ENCODE data around the gene C1orf116.
A peak's percentile ranks its signal among the peaks of the same experiment; 100 is the strongest.

Gene C1orf116

DNA sequence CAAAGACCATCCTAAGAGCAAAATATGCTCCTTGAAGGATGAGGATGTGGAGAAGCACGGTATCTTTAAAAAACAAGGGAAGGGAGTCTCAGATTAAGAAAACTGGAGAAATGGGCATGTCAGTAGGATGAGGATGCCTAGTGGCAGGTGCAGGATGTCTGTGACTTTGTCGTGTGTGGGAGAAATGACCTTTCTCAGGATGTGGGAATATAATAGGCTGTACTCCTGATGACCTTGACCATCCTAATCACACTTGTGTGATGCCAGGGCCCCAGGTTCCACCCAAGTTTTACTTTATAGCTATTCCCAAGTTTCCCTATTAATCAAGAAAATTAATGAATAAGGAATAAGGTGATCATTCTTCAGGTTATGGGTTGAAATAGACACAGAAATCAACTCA is 12.9 kb downstream of the C1orf116 start:
- H3K27ac ChIP-seq = peak overlapping the region; percentile 100
- TF ChIP-seq, protein P1, sequence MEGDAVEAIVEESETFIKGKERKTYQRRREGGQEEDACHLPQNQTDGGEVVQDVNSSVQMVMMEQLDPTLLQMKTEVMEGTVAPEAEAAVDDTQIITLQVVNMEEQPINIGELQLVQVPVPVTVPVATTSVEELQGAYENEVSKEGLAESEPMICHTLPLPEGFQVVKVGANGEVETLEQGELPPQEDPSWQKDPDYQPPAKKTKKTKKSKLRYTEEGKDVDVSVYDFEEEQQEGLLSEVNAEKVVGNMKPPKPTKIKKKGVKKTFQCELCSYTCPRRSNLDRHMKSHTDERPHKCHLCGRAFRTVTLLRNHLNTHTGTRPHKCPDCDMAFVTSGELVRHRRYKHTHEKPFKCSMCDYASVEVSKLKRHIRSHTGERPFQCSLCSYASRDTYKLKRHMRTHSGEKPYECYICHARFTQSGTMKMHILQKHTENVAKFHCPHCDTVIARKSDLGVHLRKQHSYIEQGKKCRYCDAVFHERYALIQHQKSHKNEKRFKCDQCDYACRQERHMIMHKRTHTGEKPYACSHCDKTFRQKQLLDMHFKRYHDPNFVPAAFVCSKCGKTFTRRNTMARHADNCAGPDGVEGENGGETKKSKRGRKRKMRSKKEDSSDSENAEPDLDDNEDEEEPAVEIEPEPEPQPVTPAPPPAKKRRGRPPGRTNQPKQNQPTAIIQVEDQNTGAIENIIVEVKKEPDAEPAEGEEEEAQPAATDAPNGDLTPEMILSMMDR (IDR thresholded peaks at IDR 0.05) = no peak
- TF ChIP-seq ZFX (IDR thresholded peaks at IDR 0.05; ENCODE audit: borderline replicate concordance) = no peak

DNA sequence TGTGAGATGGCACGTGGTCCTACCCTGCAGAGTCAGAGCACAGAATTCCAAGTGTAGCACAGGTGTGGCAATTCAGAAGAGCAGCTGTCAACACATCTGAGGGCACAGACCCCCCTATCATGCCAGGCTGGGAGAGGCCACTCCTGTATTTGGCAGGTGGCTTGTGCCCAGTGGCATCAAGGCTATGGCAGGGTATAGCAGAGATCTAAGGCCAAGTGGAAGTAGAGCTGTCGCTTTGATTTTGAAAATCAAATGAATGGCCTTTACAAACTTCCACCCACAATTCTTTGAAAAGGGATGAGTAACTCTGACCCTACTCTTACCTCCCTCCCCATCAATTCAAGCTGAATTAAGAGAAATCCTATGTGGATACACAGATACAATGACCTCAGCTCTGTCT is 13.4 kb downstream of the C1orf116 start:
- no peak for TF ChIP-seq ZFX (IDR thresholded peaks at IDR 0.05; ENCODE audit: borderline replicate concordance)
- TF ChIP-seq, protein P1 (IDR thresholded peaks at IDR 0.05) = no peak
- H3K27ac ChIP-seq = peak overlapping the region; percentile 100

DNA sequence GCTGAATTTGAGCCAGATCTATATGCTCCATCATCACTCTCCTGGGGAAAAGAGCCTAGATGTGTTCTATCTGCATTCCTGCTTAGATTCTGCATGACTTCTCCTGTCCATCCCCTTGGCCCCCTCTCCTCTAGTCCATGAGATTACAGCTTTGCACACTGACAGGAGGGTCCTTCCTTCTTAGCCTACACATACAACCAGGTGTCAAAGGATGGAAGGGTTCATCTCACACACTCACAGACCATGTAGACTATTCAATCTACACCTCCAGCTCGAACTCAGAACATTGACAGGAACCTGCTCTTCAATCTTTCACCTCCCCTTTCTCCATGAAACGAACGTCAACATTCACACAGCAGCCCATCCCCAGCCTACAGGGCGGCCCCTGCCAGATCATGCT is 13.8 kb downstream of the C1orf116 start:
- peak overlapping the region; percentile 100 for H3K27ac ChIP-seq
- TF ChIP-seq ZFX (IDR thresholded peaks at IDR 0.05; ENCODE audit: borderline replicate concordance) = no peak

DNA sequence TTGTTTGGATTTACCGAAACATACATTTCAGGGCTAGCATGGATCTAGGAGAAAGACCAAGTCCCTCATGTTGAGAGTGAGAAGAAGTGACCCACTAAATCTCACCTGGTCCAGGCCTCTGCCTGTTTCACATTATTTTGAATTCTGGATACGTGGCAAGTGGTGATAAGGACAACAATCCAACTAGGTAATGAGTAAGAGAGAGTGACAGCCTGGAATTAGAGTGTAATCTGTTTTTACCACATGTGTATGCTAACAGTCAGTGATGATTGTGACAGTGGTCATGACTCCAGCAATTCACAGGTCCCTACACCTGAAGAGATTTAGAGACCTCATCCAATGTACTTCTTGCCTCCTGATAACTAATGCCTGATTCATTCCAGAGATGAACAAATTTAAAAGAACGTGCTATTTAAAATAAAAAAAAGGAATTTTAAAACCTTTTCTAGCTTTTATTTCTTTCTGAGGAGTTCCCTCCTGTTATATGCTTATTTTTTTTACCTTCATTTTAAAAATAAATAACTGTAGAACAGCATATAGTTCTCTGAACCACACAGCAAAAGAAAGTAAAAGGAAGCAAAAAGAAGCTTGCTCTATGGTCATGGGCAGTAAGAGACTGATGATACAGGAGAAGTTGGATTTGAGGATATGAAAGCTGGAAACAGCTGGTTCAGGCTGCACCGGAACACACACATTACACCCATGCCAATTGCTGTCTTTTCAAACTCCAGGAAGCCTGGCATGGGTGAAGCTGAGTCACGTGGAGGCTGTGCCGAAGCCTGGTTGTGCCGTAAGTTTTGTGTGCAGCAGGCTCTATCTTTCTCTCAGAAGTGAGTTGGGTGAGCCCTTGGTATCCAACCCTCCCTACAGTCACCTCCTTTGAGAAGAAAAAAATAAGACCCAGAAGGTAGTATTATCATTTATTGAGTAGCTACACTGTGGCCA is 14.7 kb downstream of the C1orf116 start:
- H3K27ac ChIP-seq = peak overlapping the region; percentile 100
- TF ChIP-seq, protein P1 (IDR thresholded peaks at IDR 0.05) = no peak
- TF ChIP-seq ZFX (IDR thresholded peaks at IDR 0.05; ENCODE audit: borderline replicate concordance) = no peak

DNA sequence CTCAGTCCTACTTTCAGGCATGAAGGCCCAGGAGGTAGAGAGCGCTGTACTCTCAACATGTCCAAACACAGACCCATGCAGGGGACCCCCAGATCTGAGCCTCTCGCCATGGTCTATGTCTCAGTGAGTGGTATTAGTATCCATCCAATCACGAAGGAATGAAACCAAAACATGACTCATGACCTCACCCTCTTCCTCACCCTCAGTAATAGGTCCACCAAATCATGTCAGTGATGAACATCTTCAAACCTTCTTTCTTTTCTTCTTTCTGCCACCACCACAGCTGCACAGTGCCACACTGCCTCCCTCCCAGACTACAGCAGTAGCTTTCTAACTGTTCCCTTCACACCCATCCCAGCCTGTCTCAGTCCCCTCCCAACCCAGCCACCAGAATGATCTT is 16.8 kb downstream of the C1orf116 start:
- H3K27ac ChIP-seq = peak overlapping the region; percentile 100; the same call in 1 of the 2 replicates

DNA sequence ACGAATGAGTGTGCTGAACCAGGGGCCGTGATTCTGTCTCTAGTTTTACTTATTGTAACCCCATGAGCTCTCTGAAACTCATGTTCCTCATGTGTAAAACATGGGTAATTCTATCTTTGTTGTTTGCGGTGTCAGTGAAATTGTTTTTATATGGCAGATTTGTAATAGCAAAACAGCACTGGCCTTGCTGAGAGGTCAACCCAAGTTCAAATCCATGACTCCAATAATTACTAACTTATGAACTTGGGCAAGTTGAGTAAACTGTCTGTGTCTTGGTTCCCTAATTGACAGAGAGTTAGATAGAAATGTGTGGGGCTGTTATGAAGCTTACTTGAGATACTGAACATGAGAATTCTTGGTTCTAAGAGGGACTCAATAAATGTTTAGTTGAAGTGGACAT is 17.8 kb downstream of the C1orf116 start:
- TF ChIP-seq, protein P1 (IDR thresholded peaks at IDR 0.05) = no peak
- no peak for TF ChIP-seq ZFX (IDR thresholded peaks at IDR 0.05; ENCODE audit: borderline replicate concordance)

More for the DNA sequence above, 16.8 kb downstream of the C1orf116 start:
- TF ChIP-seq ZFX (IDR thresholded peaks at IDR 0.05; ENCODE audit: borderline replicate concordance) = no peak
- TF ChIP-seq, protein P1 (IDR thresholded peaks at IDR 0.05) = no peak

DNA sequence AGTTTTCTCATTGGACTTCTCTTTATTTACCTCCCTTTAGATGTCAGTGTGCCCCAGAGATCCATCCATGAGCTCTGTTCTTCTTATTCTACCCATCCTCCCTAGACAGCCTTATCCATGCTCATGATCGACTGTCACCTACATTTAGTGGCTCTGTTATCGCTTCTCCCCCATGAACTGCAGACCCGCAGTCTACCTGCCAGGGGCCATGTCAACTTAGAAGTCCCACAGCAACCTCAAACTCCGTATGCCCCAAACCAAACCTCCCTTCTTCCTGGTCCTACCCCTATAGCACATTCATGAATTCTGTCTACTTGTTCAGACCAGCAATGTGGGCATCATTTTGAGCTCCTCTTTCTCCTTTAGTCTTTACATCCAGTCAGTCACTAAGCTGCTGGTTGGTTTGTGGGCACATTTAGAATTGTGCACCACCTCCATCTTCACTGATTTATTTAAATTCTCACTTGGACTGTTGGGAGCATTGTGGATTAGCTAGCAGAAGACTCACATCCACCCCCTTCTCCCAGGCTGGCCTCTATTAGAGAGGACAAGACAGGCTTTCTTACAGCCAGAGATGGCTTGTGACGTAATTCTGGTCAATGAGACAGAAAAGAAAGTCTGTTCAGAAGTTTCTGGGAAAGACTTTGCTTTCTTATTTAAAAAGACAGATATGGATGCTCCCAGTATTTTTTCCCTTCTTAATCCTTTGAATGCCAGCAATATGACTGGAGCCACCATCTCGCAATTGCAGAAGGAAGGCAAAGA is 19.1 kb downstream of the C1orf116 start:
- TF ChIP-seq, protein P1 (IDR thresholded peaks at IDR 0.05) = no peak
- no peak for TF ChIP-seq ZFX (IDR thresholded peaks at IDR 0.05; ENCODE audit: borderline replicate concordance)

More for the DNA sequence above, 17.8 kb downstream of the C1orf116 start:
- H3K27ac ChIP-seq = no peak overlapping the region

More for the DNA sequence above, 19.1 kb downstream of the C1orf116 start:
- H3K27ac ChIP-seq = no peak overlapping the region
